GM12872 (cell line): Measurements from ENCODE around the gene MS4A18.

Experiments
- CTCF ChIP-seq: IDR thresholded peaks from 3 replicates; pipeline ENCODE4 v1.5.1; 2011; ENCODE audit warnings: low read depth, mild to moderate bottlenecking, low read length, moderate library complexity; ENCODE audit not compliant: insufficient read depth

Gene MS4A18

GRCh38 chr11:60753309-60753708 is 28.8 kb downstream of the MS4A18 start:
- TF ChIP-seq CTCF: no peak

DNA sequence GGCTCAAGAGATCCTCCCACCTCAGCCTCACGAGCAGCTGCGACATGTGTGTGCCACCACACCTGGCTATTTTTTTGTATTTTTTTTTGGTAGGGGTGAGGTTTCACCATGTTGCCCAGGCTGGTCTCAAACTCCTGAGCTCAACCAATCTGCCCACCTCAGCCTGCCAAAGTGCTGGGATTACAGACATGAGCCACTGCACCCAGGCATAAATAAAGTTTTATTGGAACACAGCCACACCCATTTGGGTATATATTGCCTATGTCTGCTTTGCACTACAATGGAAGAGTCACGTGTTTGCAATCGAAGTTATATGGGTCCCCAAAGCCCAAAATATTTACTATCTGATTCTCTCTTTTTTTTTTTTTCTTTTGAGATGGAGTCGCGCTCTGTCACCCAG is 30.4 kb downstream of the MS4A18 start:
- TF ChIP-seq CTCF: no peak

DNA sequence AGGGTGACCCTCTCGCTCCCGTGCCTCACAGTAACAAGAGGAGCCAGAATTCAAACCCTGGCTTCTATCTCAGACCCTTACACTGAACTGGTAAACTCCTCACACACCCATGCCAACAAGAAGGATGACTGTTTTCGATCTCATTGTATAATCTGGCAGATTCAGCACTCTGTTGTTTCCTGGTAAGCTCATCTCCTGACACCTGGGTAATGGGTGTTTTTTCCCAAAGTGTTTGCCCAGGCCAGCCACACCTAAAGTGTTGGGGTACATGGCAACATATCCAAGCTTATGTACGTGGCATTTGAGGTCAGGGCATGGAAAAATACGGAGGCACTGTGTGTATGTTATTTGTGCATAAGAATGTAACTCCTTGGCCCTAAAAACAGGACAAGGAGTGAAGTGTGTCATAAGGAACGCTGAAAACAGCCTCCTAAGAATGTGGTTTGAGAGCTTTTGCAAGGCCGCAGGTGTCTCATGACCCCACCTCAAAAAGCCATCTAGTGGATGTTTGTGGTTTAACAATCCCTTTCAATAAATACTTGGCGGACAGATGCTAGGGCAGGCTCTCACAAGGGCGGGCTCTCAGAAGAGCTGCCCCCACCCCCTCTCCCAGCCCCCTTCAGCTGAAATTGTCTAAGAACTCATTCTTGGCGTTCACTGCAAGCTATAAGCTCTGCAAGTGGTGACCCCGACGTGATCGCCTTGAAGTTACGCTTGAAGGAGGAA is 31.9 kb downstream of the MS4A18 start, which contains the start of gene MS4A15:
Gene MS4A15, plus strand, starts transcription at position 561 of the 726 bp plus-strand sequence. CDS start 6,867 bp downstream, outside the sequence.
- TF ChIP-seq CTCF: peak; percentile 70

GRCh38 chr11:60757231-60757800 is 32.8 kb downstream of the MS4A18 start:
- no peak for TF ChIP-seq CTCF

DNA sequence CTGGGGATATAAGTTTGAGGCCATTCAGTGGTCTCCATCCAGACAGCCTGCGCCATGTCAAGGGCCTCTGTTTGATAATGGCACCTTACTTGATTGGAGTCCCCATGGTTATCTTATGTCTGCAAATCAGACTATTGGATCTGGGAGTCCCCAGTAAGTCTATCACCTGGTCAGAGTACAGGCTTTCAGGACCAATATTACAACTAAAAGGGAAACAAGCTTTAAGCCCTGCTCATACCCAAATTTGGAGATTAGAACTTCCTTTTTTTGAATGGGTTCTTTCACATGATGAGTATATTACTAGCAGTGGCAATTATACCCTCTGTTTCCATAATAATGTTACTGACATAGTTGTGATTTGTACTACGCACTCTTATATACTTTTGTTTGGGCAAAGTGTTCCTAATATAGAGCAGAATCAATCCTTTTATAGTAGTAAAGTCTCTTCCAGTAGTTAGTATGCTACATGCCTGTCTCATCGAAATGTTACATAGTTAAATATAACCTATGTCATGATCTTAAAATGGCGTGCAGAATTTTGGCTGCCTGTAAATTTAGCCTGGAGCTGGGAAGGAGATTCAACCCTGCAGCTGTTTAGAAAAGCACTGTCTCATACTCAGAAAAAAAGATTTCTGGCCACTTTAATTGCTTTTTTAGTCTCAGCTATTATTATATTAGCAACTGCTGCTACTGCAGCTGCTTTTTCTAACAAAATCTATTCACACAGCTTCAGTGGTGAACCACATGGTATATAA is 37.1 kb downstream of the MS4A18 start:
- TF ChIP-seq CTCF: no peak

GRCh38 chr11:60762851-60763691 is 38.6 kb downstream of the MS4A18 start:
- peak; percentile 66 for TF ChIP-seq CTCF
